HG02759 (cell line): ENCODE results near the gene NTM.
"Not testable (repeated sequence)": the region's sequence is repeated elsewhere in the genome, so short reads cannot be mapped to it uniquely, and the experiment has no call there.

ENCODE experiments used
- ATAC-seq: cut with Tn5 transposase; IDR thresholded peaks from one replicate; pipeline ENCODE4 v1.9.1; 2021; ENCODE audit warnings: mild to moderate bottlenecking, moderate library complexity; ENCODE audit not compliant: unreplicated experiment

Gene NTM

GRCh38 chr11:132349811-132350733, 979.7 kb downstream of the NTM start:
- no peak for ATAC-seq

GRCh38 chr11:132351050-132351449, 980.6 kb downstream of the NTM start:
- ATAC-seq = no peak

- ATAC-seq = no peak
Measured at GRCh38 chr11:132352497-132352896, 982.1 kb downstream of the NTM start.

GRCh38 chr11:132353255-132353654, 982.8 kb downstream of the NTM start:
- ATAC-seq = no peak

GRCh38 chr11:132357811-132358572, 987.6 kb downstream of the NTM start:
- ATAC-seq = peak; percentile 56

- peak; percentile 30 for ATAC-seq
Measured at GRCh38 chr11:132358573-132358953, 988.1 kb downstream of the NTM start.

- no peak for ATAC-seq
Measured at GRCh38 chr11:132361011-132361550, 990.7 kb downstream of the NTM start.

GRCh38 chr11:132365650-132366049, 995.2 kb downstream of the NTM start:
- ATAC-seq = no peak

- ATAC-seq = no peak
Measured at GRCh38 chr11:132367293-132367692, 996.9 kb downstream of the NTM start.

- not testable (repeated sequence) for ATAC-seq
Measured at GRCh38 chr11:132370114-132370513, 999.7 kb downstream of the NTM start.

GRCh38 chr11:132373405-132374143, 1003.2 kb downstream of the NTM start:
- no peak for ATAC-seq

- ATAC-seq = no peak
Measured at GRCh38 chr11:132379540-132379939, 1009.1 kb downstream of the NTM start.
